GM12892 (cell line): ENCODE data around the gene LAMA3.

Experiments used
- POLR2A ChIP-seq: IDR thresholded peaks from 2 replicates; pipeline ENCODE4 v1.6.1; 2011; ENCODE audit warnings: low read depth, low read length, control low read depth
- TAF1 ChIP-seq: IDR thresholded peaks from 2 replicates; pipeline ENCODE4 v1.6.1; 2011; ENCODE audit warnings: low read depth, mild to moderate bottlenecking, control low read depth, low read length, borderline replicate concordance

GRCh38 chr18:23998018-23998417 lies 308.8 kb downstream of the LAMA3 start:
- TF ChIP-seq POLR2A (no peak), TAF1 (no peak)
